SH-SY5Y (cell line): ENCODE results near the gene PRR5.

ENCODE experiments used
- GATA2 ChIP-seq: IDR thresholded peaks from 2 replicates; pipeline ENCODE4 v1.6.1; 2011; ENCODE audit warnings: mild to moderate bottlenecking, low read depth, low read length
- GATA3 ChIP-seq: IDR thresholded peaks from 2 replicates; pipeline ENCODE4 v1.6.1; 2011; ENCODE audit warnings: low read depth, mild to moderate bottlenecking, low read length, moderate library complexity

- TF ChIP-seq GATA2 (no peak), GATA3 (no peak)
These were observed 21.5 kb upstream of the PRR5 start for GRCh38 chr22:44680481-44680894.
